ENCODE data around the gene WDR88.

DNA sequence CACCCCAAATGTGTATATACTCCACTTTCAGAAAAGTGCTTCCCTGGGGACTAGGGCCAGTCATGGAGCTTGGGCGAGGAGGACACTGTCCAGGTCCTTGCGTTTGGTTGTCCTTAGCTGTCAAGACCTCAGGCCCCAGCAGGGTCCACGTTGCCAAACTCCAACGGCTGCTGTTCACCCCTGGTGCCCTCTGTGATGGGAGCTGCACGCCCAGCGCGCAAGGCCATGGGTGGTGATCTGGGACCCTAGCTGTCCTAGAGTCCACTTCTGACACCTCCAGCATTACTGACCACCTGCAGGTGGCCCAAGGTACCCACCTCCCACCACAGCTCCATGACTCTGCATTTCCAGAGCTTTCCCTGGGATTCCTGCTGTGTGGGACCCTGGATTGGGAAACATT is 66.3 kb downstream of the WDR88 start:
- TF ChIP-seq, protein P1, sequence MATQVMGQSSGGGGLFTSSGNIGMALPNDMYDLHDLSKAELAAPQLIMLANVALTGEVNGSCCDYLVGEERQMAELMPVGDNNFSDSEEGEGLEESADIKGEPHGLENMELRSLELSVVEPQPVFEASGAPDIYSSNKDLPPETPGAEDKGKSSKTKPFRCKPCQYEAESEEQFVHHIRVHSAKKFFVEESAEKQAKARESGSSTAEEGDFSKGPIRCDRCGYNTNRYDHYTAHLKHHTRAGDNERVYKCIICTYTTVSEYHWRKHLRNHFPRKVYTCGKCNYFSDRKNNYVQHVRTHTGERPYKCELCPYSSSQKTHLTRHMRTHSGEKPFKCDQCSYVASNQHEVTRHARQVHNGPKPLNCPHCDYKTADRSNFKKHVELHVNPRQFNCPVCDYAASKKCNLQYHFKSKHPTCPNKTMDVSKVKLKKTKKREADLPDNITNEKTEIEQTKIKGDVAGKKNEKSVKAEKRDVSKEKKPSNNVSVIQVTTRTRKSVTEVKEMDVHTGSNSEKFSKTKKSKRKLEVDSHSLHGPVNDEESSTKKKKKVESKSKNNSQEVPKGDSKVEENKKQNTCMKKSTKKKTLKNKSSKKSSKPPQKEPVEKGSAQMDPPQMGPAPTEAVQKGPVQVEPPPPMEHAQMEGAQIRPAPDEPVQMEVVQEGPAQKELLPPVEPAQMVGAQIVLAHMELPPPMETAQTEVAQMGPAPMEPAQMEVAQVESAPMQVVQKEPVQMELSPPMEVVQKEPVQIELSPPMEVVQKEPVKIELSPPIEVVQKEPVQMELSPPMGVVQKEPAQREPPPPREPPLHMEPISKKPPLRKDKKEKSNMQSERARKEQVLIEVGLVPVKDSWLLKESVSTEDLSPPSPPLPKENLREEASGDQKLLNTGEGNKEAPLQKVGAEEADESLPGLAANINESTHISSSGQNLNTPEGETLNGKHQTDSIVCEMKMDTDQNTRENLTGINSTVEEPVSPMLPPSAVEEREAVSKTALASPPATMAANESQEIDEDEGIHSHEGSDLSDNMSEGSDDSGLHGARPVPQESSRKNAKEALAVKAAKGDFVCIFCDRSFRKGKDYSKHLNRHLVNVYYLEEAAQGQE (IDR thresholded peaks at IDR 0.05; ENCODE audit: insufficient replicate concordance, low read depth), result no peak
- TF ChIP-seq, protein P2, sequence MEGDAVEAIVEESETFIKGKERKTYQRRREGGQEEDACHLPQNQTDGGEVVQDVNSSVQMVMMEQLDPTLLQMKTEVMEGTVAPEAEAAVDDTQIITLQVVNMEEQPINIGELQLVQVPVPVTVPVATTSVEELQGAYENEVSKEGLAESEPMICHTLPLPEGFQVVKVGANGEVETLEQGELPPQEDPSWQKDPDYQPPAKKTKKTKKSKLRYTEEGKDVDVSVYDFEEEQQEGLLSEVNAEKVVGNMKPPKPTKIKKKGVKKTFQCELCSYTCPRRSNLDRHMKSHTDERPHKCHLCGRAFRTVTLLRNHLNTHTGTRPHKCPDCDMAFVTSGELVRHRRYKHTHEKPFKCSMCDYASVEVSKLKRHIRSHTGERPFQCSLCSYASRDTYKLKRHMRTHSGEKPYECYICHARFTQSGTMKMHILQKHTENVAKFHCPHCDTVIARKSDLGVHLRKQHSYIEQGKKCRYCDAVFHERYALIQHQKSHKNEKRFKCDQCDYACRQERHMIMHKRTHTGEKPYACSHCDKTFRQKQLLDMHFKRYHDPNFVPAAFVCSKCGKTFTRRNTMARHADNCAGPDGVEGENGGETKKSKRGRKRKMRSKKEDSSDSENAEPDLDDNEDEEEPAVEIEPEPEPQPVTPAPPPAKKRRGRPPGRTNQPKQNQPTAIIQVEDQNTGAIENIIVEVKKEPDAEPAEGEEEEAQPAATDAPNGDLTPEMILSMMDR (IDR thresholded peaks at IDR 0.05; ENCODE audit: insufficient read depth, low read length), result no peak
- TF ChIP-seq GABPA (IDR thresholded peaks at IDR 0.05; ENCODE audit: low read depth) (no peak), POLR2AphosphoS5 (IDR thresholded peaks at IDR 0.05; ENCODE audit: low read depth) (no peak), SPI1 (IDR thresholded peaks at IDR 0.05; ENCODE audit: borderline replicate concordance, low read depth) (no peak)
